Astrocyte (in vitro differentiated cells and primary cell): ENCODE data around the gene F3. TPM values are rescaled to one million over a fixed set of nuclear protein-coding genes. Genes with fewer than 3 reads are reported as not detected.

Experiments used
- DNase-seq: peaks from one replicate; pipeline ENCODE4 v3.0.0-alpha.2; 2010; ENCODE audit warnings: low read depth
- FAIRE-seq: peaks from 2 replicates; lab custom pipeline; 2011; peaks lifted over from hg19 to GRCh38; lab: Jason Lieb, UNC
- H2AFZ ChIP-seq: 2 replicates; pipeline ENCODE4 v1.6.0; 2012; ENCODE audit warnings: low read depth, low read length, inconsistent platforms
- H3K27ac ChIP-seq: 2 replicates; pipeline ENCODE4 v1.5.1; 2011; ENCODE audit warnings: low read depth, low read length, inconsistent platforms
- H3K27me3 ChIP-seq: 2 replicates; pipeline ENCODE4 v1.6.0; 2011; ENCODE audit warnings: low read length, inconsistent platforms; ENCODE audit not compliant: insufficient read depth
- H3K36me3 ChIP-seq: 2 replicates; pipeline ENCODE4 v1.5.1; 2011; ENCODE audit warnings: low read length, inconsistent platforms; ENCODE audit not compliant: insufficient read depth
- H3K4me1 ChIP-seq: 2 replicates; pipeline ENCODE4 v1.5.1; 2011; ENCODE audit warnings: low read length, inconsistent platforms; ENCODE audit not compliant: insufficient read depth
- H3K4me2 ChIP-seq: 2 replicates; pipeline ENCODE4 v1.6.0; 2012; ENCODE audit warnings: low read length, inconsistent platforms
- H3K4me3 ChIP-seq: 2 replicates; pipeline ENCODE4 v1.5.1; 2011; ENCODE audit warnings: low read depth, mild to moderate bottlenecking, low read length, inconsistent platforms; ENCODE audit not compliant: insufficient read depth
- H3K79me2 ChIP-seq: 2 replicates; pipeline ENCODE4 v1.6.0; 2012; ENCODE audit warnings: mild to moderate bottlenecking, low read length, inconsistent platforms; ENCODE audit not compliant: insufficient read depth
- H3K9ac ChIP-seq: 2 replicates; pipeline ENCODE4 v1.6.0; 2012; ENCODE audit warnings: mild to moderate bottlenecking, low read length, inconsistent platforms
- H3K9me3 ChIP-seq: 2 replicates; pipeline ENCODE4 v1.5.1; 2012; ENCODE audit warnings: low read depth, mild to moderate bottlenecking, low read length, inconsistent platforms; ENCODE audit not compliant: insufficient read depth
- H4K20me1 ChIP-seq: 2 replicates; pipeline ENCODE4 v1.6.0; 2012; ENCODE audit warnings: low read length, inconsistent platforms; ENCODE audit not compliant: insufficient read depth
- H3K27ac Mint-ChIP-seq: one replicate; pipeline ENCODE4 v1.8.0; 2021; ENCODE audit warnings: mild to moderate bottlenecking, mixed read lengths; ENCODE audit not compliant: unreplicated experiment
- H3K27me3 Mint-ChIP-seq: one replicate; pipeline ENCODE4 v1.8.0; 2021; ENCODE audit warnings: low read depth, mixed read lengths; ENCODE audit not compliant: unreplicated experiment
- H3K36me3 Mint-ChIP-seq: one replicate; pipeline ENCODE4 v1.8.0; 2021; ENCODE audit warnings: low read depth, mixed read lengths; ENCODE audit not compliant: unreplicated experiment
- H3K4me1 Mint-ChIP-seq: one replicate; pipeline ENCODE4 v1.8.0; 2021; ENCODE audit warnings: low read depth, mixed read lengths; ENCODE audit not compliant: unreplicated experiment
- H3K4me3 Mint-ChIP-seq: one replicate; pipeline ENCODE4 v1.8.0; 2021; ENCODE audit warnings: mild to moderate bottlenecking, moderate library complexity, mixed read lengths; ENCODE audit not compliant: unreplicated experiment
- H3K9me3 Mint-ChIP-seq: one replicate; pipeline ENCODE4 v1.8.0; 2021; ENCODE audit warnings: mild to moderate bottlenecking, mixed read lengths; ENCODE audit not compliant: unreplicated experiment
- EZH2 ChIP-seq: IDR thresholded peaks from 2 replicates; pipeline ENCODE4 v1.6.1; 2012; ENCODE audit warnings: mild to moderate bottlenecking, low read length, inconsistent platforms; ENCODE audit not compliant: insufficient read depth
- total RNA-seq: library from RNA; stranded (reverse); gene quantifications from 2 replicates; pipeline ENCODE4 v1.2.1, GENCODE V29; 2021
- TF ChIP-seq, protein P1 (sequence below): IDR thresholded peaks from 2 replicates; pipeline ENCODE4 v1.5.1; 2011; ENCODE audit warnings: low read depth, mild to moderate bottlenecking, inconsistent platforms, low read length, moderate library complexity; ENCODE audit not compliant: insufficient read depth

F3 gene
- total RNA-seq, 1 donor from 2014 or later = 36.1 TPM

DNA sequence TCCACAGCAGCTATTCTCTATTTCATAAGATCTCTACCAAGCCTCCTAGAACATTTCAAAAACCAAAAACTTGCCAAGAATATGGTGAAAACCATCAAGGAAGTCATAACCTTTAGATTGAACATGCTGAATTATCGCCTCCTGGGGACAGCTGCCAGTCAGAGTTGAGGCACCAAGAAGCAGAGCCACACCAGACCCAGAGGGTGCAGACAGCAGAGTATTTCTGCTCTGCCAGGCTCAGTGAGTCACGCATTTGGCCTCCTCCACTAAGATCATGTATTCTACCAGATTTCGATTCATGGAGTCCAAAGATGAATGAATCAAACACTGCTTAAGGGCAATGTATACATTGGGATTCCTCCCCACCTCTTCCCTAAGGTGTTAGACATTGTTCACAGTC lies 2.1 kb downstream of the F3 start:
- H4K20me1 ChIP-seq = peaks cover 61% of the 10 kb centered on the region
- no peak overlapping the region for H3K27ac Mint-ChIP-seq

DNA sequence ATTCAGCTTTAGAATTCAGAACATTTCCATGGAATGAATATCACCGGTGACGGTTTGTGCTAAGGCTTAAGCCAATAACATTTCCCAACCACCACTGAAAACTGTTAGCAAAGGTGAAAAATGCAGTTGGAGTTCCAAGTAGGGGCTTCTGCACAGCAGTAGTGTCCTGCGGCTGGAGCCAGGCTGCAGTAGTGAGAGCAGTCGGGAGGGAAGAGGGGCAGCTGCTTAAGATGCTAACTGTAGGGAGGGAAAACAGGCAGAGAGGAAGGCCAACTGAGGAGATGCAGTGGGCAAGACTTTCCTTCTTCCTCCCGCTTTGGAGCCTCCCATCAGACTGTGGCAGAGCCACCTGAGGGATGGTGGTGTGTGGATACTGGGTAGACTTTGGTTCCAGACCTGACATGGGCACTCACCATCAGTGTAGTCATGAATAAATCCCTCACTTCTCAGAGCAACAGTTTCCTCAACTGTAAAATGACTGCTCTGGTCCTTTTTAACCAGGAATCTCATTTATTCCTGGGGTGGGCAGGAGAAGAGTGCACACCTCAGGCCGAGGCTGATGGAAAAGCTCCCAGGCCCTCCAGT lies 3.2 kb downstream of the F3 start:
- Mint-ChIP-seq H3K9me3 (no peaks in the 10 kb centered on the region), H3K4me1 (peaks cover 39% of the 10 kb centered on the region), H3K36me3 (peaks cover 18% of the 10 kb centered on the region), H3K27me3 (no peaks in the 10 kb centered on the region), H3K4me3 (peak overlapping the region; percentile 96), H3K27ac (no peak overlapping the region)
- peak overlapping the region; percentile 93 for H3K4me3 ChIP-seq
- H4K20me1 ChIP-seq = peaks cover 62% of the 10 kb centered on the region
- peaks cover 39% of the 10 kb centered on the region for H3K36me3 ChIP-seq
- peaks cover 67% of the 10 kb centered on the region for H3K79me2 ChIP-seq
- no peak overlapping the region for H2AFZ ChIP-seq
- H3K4me1 ChIP-seq = peaks cover 46% of the 10 kb centered on the region
- no peaks in the 10 kb centered on the region for H3K27me3 ChIP-seq
- peak; percentile 27 for DNase-seq
- TF ChIP-seq EZH2 = no peak
- TF ChIP-seq, protein P1, sequence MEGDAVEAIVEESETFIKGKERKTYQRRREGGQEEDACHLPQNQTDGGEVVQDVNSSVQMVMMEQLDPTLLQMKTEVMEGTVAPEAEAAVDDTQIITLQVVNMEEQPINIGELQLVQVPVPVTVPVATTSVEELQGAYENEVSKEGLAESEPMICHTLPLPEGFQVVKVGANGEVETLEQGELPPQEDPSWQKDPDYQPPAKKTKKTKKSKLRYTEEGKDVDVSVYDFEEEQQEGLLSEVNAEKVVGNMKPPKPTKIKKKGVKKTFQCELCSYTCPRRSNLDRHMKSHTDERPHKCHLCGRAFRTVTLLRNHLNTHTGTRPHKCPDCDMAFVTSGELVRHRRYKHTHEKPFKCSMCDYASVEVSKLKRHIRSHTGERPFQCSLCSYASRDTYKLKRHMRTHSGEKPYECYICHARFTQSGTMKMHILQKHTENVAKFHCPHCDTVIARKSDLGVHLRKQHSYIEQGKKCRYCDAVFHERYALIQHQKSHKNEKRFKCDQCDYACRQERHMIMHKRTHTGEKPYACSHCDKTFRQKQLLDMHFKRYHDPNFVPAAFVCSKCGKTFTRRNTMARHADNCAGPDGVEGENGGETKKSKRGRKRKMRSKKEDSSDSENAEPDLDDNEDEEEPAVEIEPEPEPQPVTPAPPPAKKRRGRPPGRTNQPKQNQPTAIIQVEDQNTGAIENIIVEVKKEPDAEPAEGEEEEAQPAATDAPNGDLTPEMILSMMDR = no peak
- no peak overlapping the region for H3K27ac ChIP-seq
- peak overlapping the region; percentile 89 for H3K9ac ChIP-seq
- H3K4me2 ChIP-seq = peak overlapping the region; percentile 91
- no peaks in the 10 kb centered on the region for H3K9me3 ChIP-seq
- no peak for FAIRE-seq

More for the DNA sequence above, 2.1 kb downstream of the F3 start:
- Mint-ChIP-seq H3K9me3 (no peaks in the 10 kb centered on the region), H3K4me3 (peak overlapping the region; percentile 96), H3K27me3 (no peaks in the 10 kb centered on the region), H3K36me3 (peaks cover 17% of the 10 kb centered on the region), H3K4me1 (peaks cover 49% of the 10 kb centered on the region)
- peak; percentile 34 for FAIRE-seq
- Histone ChIP-seq H3K79me2 (peaks cover 67% of the 10 kb centered on the region), H2AFZ (no peak overlapping the region), H3K36me3 (peaks cover 35% of the 10 kb centered on the region), H3K9me3 (no peaks in the 10 kb centered on the region), H3K27me3 (no peaks in the 10 kb centered on the region), H3K4me3 (peak overlapping the region; percentile 93), H3K4me2 (peak overlapping the region; percentile 91), H3K9ac (peak overlapping the region; percentile 89), H3K4me1 (peaks cover 58% of the 10 kb centered on the region), H3K27ac (peak overlapping the region; percentile 70)
- peak; percentile 55 for DNase-seq
- no peak for TF ChIP-seq EZH2
- TF ChIP-seq, protein P1 = no peak

- peak overlapping the region; percentile 91 for H3K4me2 ChIP-seq
- no peak overlapping the region for H3K27ac Mint-ChIP-seq
- H4K20me1 ChIP-seq = peaks cover 67% of the 10 kb centered on the region
- H3K9ac ChIP-seq = peak overlapping the region; percentile 89
- peaks cover 20% of the 10 kb centered on the region for H3K36me3 Mint-ChIP-seq
- no peak for FAIRE-seq
- no peak for DNase-seq
- H3K4me3 Mint-ChIP-seq = peak overlapping the region; percentile 96
- H3K36me3 ChIP-seq = peaks cover 50% of the 10 kb centered on the region
- H3K4me1 ChIP-seq = peaks cover 36% of the 10 kb centered on the region
- TF ChIP-seq, protein P1 = no peak
- no peak for TF ChIP-seq EZH2
- no peaks in the 10 kb centered on the region for H3K9me3 ChIP-seq
- peak overlapping the region; percentile 14 for H3K4me3 ChIP-seq
- H3K27me3 Mint-ChIP-seq = no peaks in the 10 kb centered on the region
- no peaks in the 10 kb centered on the region for H3K9me3 Mint-ChIP-seq
- peaks cover 67% of the 10 kb centered on the region for H3K79me2 ChIP-seq
- peaks cover 31% of the 10 kb centered on the region for H3K4me1 Mint-ChIP-seq
- H3K27me3 ChIP-seq = no peaks in the 10 kb centered on the region
- no peak overlapping the region for H2AFZ ChIP-seq
- H3K27ac ChIP-seq = no peak overlapping the region
These were observed 4.3 kb downstream of the F3 start for GRCh38 chr1:94537254-94537653.
